ENCODE data around the gene IL1R1.

IL1R1 gene

GRCh38 chr2:102209474-102209873, 66.9 kb downstream of the IL1R1 start:
- DNase-seq: no peak

GRCh38 chr2:102217032-102217431, 74.5 kb downstream of the IL1R1 start:
- no peak for DNase-seq

GRCh38 chr2:102224824-102225739, 82.5 kb downstream of the IL1R1 start:
- no peak for DNase-seq

GRCh38 chr2:102226171-102226570, 83.6 kb downstream of the IL1R1 start:
- no peak for DNase-seq

- no peak for DNase-seq
These were observed 84.3 kb downstream of the IL1R1 start for GRCh38 chr2:102226612-102227391.

GRCh38 chr2:102229141-102229769, 86.7 kb downstream of the IL1R1 start:
- DNase-seq: no peak

Measured in NK-92 treated with Interleukin-12 subunit alpha and Interleukin-12 subunit beta, amount 100 ng/mL, for 24 hours (cell line).